NCI-H2171 treated with DMSO at 0.1 percent for 48 hours (cell line): ENCODE results near the gene MAP2K7.
"Not testable (repeated sequence)": the region's sequence is repeated elsewhere in the genome, so short reads cannot be mapped to it uniquely, and the experiment has no call there.

Experiments
- DNase-seq: peaks from one replicate; lab custom pipeline; 2025; lab: John Stamatoyannopoulos, UW

MAP2K7 gene

GRCh38 chr19:7903244-7904073, at the start of gene MAP2K7:
MAP2K7 (plus strand) TSS chr19:7903877; CDS start chr19:7903945, 68 bp downstream.
- DNase-seq, result peak; percentile 100

GRCh38 chr19:7855426-7856108, 48.1 kb upstream of the MAP2K7 start:
- DNase-seq, result no peak

- DNase-seq, result no peak
These were observed 47.5 kb upstream of the MAP2K7 start for GRCh38 chr19:7856109-7856591.

GRCh38 chr19:7856679-7857663, 46.7 kb upstream of the MAP2K7 start:
- peak; percentile 68 for DNase-seq

- DNase-seq, result peak; percentile 81
These were observed 46.0 kb upstream of the MAP2K7 start for GRCh38 chr19:7857727-7858108.

GRCh38 chr19:7858109-7858770, 45.4 kb upstream of the MAP2K7 start:
- DNase-seq, result peak; percentile 95

- not testable (repeated sequence) for DNase-seq
These were observed 44.6 kb upstream of the MAP2K7 start for GRCh38 chr19:7859087-7859486.

GRCh38 chr19:7859831-7860713, 43.6 kb upstream of the MAP2K7 start:
- DNase-seq, result no peak

GRCh38 chr19:7860714-7861618, 42.7 kb upstream of the MAP2K7 start:
- no peak for DNase-seq

- DNase-seq, result no peak
These were observed 41.9 kb upstream of the MAP2K7 start for GRCh38 chr19:7861619-7862412.

- DNase-seq, result no peak
These were observed 41.2 kb upstream of the MAP2K7 start for GRCh38 chr19:7862413-7862951.

- DNase-seq, result no peak
These were observed 40.3 kb upstream of the MAP2K7 start for GRCh38 chr19:7863157-7863970.

- no peak for DNase-seq
These were observed 39.5 kb upstream of the MAP2K7 start for GRCh38 chr19:7863971-7864689.

GRCh38 chr19:7864690-7865074, 39.0 kb upstream of the MAP2K7 start:
- no peak for DNase-seq

- DNase-seq, result no peak
These were observed 38.3 kb upstream of the MAP2K7 start for GRCh38 chr19:7865262-7865911.

GRCh38 chr19:7866399-7867091, 37.1 kb upstream of the MAP2K7 start:
- DNase-seq, result no peak
